H1 (cell line): ENCODE results near the gene FBXO46. TPM values are rescaled to one million over a fixed set of nuclear protein-coding genes. Genes with fewer than 3 reads are reported as not detected.

Experiments used
- CTCF ChIA-PET: fragments of 300-600 bp; sonication (Branson Sonifier 250); formaldehyde crosslinking; loops from one replicate; lab custom pipeline; 2021; ENCODE audit not compliant: partially characterized antibody; lab: Charles Lee
- POLR2A ChIA-PET: fragments of 300-600 bp; sonication (Branson Sonifier 250); formaldehyde crosslinking; loops from one replicate; lab custom pipeline; 2021; ENCODE audit warnings: inconsistent platforms; ENCODE audit not compliant: partially characterized antibody; lab: Charles Lee
- DNase-seq, 2 experiments: peaks; one replicate each; pipeline versions ENCODE4 v3.0.0 to v3.0.0-alpha.2; 2010 to 2022; ENCODE audit warnings: low spot score in 2 of 2, low read depth in 1 of 2, mixed read lengths in 1 of 2
- FAIRE-seq: peaks from 2 replicates; lab custom pipeline; 2011; peaks lifted over from hg19 to GRCh38; lab: Jason Lieb, UNC
- H2AFZ ChIP-seq: 2 replicates; pipeline ENCODE4 v1.8.1; 2012; ENCODE audit warnings: low read length, inconsistent platforms
- H2AK5ac ChIP-seq: 2 replicates; pipeline ENCODE4 v1.6.1; 2013; ENCODE audit warnings: low read depth, low read length
- H2BK120ac ChIP-seq: replicated peaks from 2 replicates; pipeline ENCODE3; 2013; ENCODE audit warnings: low read depth, low read length, inconsistent platforms
- H2BK12ac ChIP-seq: 2 replicates; pipeline ENCODE4 v1.6.1; 2013; ENCODE audit warnings: low read depth, low read length
- H2BK15ac ChIP-seq: 2 replicates; pipeline ENCODE4 v1.6.1; 2013; ENCODE audit warnings: low read length
- H2BK20ac ChIP-seq: 2 replicates; pipeline ENCODE4 v1.6.1; 2013; ENCODE audit warnings: low read length
- H2BK5ac ChIP-seq: 2 replicates; pipeline ENCODE4 v1.6.1; 2013; ENCODE audit warnings: low read depth, low read length
- H3K14ac ChIP-seq: 2 replicates; pipeline ENCODE4 v1.6.1; 2013; ENCODE audit warnings: inconsistent platforms; ENCODE audit not compliant: insufficient read length
- H3K18ac ChIP-seq: 2 replicates; pipeline ENCODE4 v1.6.1; 2013; ENCODE audit warnings: low read length; ENCODE audit errors: extremely low read depth
- H3K23ac ChIP-seq: 2 replicates; pipeline ENCODE4 v1.6.1; 2013; ENCODE audit warnings: inconsistent platforms; ENCODE audit not compliant: insufficient read length
- H3K23me2 ChIP-seq: 2 replicates; pipeline ENCODE4 v1.6.1; 2013; ENCODE audit warnings: low read depth, low read length
- H3K27ac ChIP-seq: 2 replicates; pipeline ENCODE4 v1.6.1; 2011; ENCODE audit warnings: low read depth, low read length, inconsistent platforms
- H3K27me3 ChIP-seq, 4 experiments: replicated peaks in 1 of 4; 1 replicate in 1 of 4; 2 replicates in 3 of 4; pipeline versions ENCODE4 v1.6.1 to v1.8.1; 2011 to 2013; ENCODE audit warnings: low read length in 3 of 4, mild to moderate bottlenecking in 3 of 4, inconsistent platforms in 2 of 4, mixed read lengths in 2 of 4, moderate library complexity in 1 of 4; ENCODE audit not compliant: control insufficient read depth in 3 of 4, insufficient read depth in 3 of 4; ENCODE audit errors: extremely low read depth in 1 of 4
- H3K36me3 ChIP-seq, 4 experiments: 2 replicates each; pipeline versions ENCODE4 v1.6.1 to v1.8.1; 2011 to 2013; ENCODE audit warnings: mild to moderate bottlenecking in 4 of 4, low read length in 3 of 4, moderate library complexity in 2 of 4, control low read depth in 1 of 4, inconsistent platforms in 1 of 4; ENCODE audit not compliant: insufficient read depth in 4 of 4, control insufficient read depth in 2 of 4
- H3K4ac ChIP-seq: replicated peaks from 2 replicates; pipeline ENCODE3; 2013; ENCODE audit warnings: low read length, low read depth, mixed read lengths, inconsistent platforms; ENCODE audit not compliant: insufficient read length
- H3K4me1 ChIP-seq, 4 experiments: replicated peaks in 1 of 4; 1 replicate in 1 of 4; 2 replicates in 3 of 4; pipeline versions ENCODE4 v1.6.1 to v1.8.1; 2011 to 2013; ENCODE audit warnings: low read length in 3 of 4, inconsistent platforms in 2 of 4, mixed read lengths in 1 of 4; ENCODE audit not compliant: insufficient read depth in 4 of 4, control insufficient read depth in 3 of 4
- H3K4me2 ChIP-seq, 2 experiments: 2 replicates each; pipeline versions ENCODE4 v1.6.1 to v1.8.1; 2011 to 2013; ENCODE audit warnings: low read depth in 2 of 2, low read length in 2 of 2, control low read depth in 1 of 2, inconsistent platforms in 1 of 2, mild to moderate bottlenecking in 1 of 2; ENCODE audit not compliant: insufficient read depth in 1 of 2
- H3K4me3 ChIP-seq, 4 experiments: fragments of 200-600, 300-600 bp in 1 of 4; sonication (generic), shearing (Covaris generic), sonication (Bioruptor Twin) in 1 of 4; 2 replicates each; pipeline versions ENCODE4 v1.5.1 to v1.8.1; 2011 to 2016; ENCODE audit warnings: low read length in 4 of 4, low read depth in 3 of 4, control low read depth in 2 of 4, inconsistent platforms in 2 of 4, mild to moderate bottlenecking in 2 of 4, mixed read lengths in 1 of 4, moderate library complexity in 1 of 4; ENCODE audit not compliant: insufficient read depth in 2 of 4; ENCODE audit errors: extremely low read depth in 1 of 4
- H3K56ac ChIP-seq: replicated peaks from 2 replicates; pipeline ENCODE3; 2013; ENCODE audit warnings: low read depth, mild to moderate bottlenecking, mixed read lengths, low read length, inconsistent platforms; ENCODE audit not compliant: insufficient read length
- H3K79me1 ChIP-seq: 2 replicates; pipeline ENCODE4 v1.6.1; 2013; ENCODE audit warnings: low read depth, low read length, control low read depth
- H3K79me2 ChIP-seq, 2 experiments: 2 replicates each; pipeline versions ENCODE4 v1.6.1 to v1.8.1; 2012 to 2013; ENCODE audit warnings: low read length in 2 of 2, mild to moderate bottlenecking in 2 of 2, inconsistent platforms in 1 of 2; ENCODE audit not compliant: insufficient read depth in 2 of 2, control insufficient read depth in 1 of 2
- H3K9ac ChIP-seq, 4 experiments: replicated peaks in 1 of 4; 1 replicate in 1 of 4; 2 replicates in 3 of 4; pipeline versions ENCODE4 v1.6.1 to v1.8.1; 2011 to 2013; ENCODE audit warnings: low read depth in 3 of 4, low read length in 3 of 4, control low read depth in 2 of 4, mild to moderate bottlenecking in 2 of 4, moderate library complexity in 2 of 4, inconsistent platforms in 1 of 4; ENCODE audit errors: extremely low read depth in 1 of 4
- H3K9me3 ChIP-seq, 2 experiments: 2 replicates each; pipeline versions ENCODE4 v1.6.1 to v1.8.1; 2012 to 2013; ENCODE audit warnings: mild to moderate bottlenecking in 2 of 2, moderate library complexity in 2 of 2, control low read depth in 1 of 2, inconsistent platforms in 1 of 2, low read depth in 1 of 2, low read length in 1 of 2, mixed read lengths in 1 of 2; ENCODE audit not compliant: insufficient read depth in 2 of 2
- H4K20me1 ChIP-seq, 2 experiments: replicated peaks in 1 of 2; 2 replicates each; pipeline versions ENCODE3 to v1.8.1; 2011 to 2013; ENCODE audit warnings: inconsistent platforms in 2 of 2, low read length in 2 of 2, mild to moderate bottlenecking in 1 of 2; ENCODE audit not compliant: insufficient read depth in 2 of 2, control insufficient read depth in 1 of 2
- H4K5ac ChIP-seq: 2 replicates; pipeline ENCODE4 v1.6.1; 2013; ENCODE audit warnings: low read length, low read depth, mixed read lengths, inconsistent platforms; ENCODE audit not compliant: insufficient read length
- H4K8ac ChIP-seq: 2 replicates; pipeline ENCODE4 v1.8.0; 2013; ENCODE audit warnings: mild to moderate bottlenecking, moderate library complexity, low read length, inconsistent platforms; ENCODE audit not compliant: insufficient read depth; ENCODE audit errors: extremely low read depth
- H4K91ac ChIP-seq: replicated peaks from 2 replicates; pipeline ENCODE3; 2013; ENCODE audit warnings: low read length, mixed read lengths, inconsistent platforms; ENCODE audit not compliant: insufficient read length
- ASH2L ChIP-seq: fragments of 200-600, 300-600 bp; sonication (generic); IDR thresholded peaks from one replicate; pipeline ENCODE4 v1.7.1; 2017; ENCODE audit warnings: low read length
- CTBP2 ChIP-seq: IDR thresholded peaks from 2 replicates; pipeline ENCODE4 v1.7.0; 2011; ENCODE audit warnings: borderline replicate concordance, mild to moderate bottlenecking, moderate library complexity, mixed read lengths, low read length; ENCODE audit not compliant: insufficient read depth, insufficient read length
- GABPA ChIP-seq: IDR thresholded peaks from 2 replicates; pipeline ENCODE4 v1.6.1; 2011; ENCODE audit warnings: mild to moderate bottlenecking, low read length, moderate library complexity, borderline replicate concordance; ENCODE audit not compliant: insufficient read depth
- HDAC2 ChIP-seq, 2 experiments: fragments of 300-600 bp in 1 of 2; sonication (generic) in 1 of 2; IDR thresholded peaks; 2 replicates each; pipeline ENCODE4 v1.6.1; 2011 to 2012; ENCODE audit warnings: low read depth in 2 of 2, low read length in 2 of 2, mild to moderate bottlenecking in 2 of 2, moderate library complexity in 2 of 2, borderline replicate concordance in 1 of 2, inconsistent platforms in 1 of 2
- KDM1A ChIP-seq: fragments of 200-600, 300-600 bp; sonication (generic); IDR thresholded peaks from 2 replicates; pipeline ENCODE4 v1.7.1; 2016; ENCODE audit warnings: mild to moderate bottlenecking, low read length, borderline replicate concordance
- KDM4A ChIP-seq: IDR thresholded peaks from one replicate; pipeline ENCODE4 v1.7.1; 2012; ENCODE audit warnings: low read depth, mild to moderate bottlenecking, moderate library complexity, low read length, inconsistent platforms; ENCODE audit not compliant: severe bottlenecking
- NANOG ChIP-seq: IDR thresholded peaks from 2 replicates; pipeline ENCODE4 v1.6.1; 2011; ENCODE audit warnings: low read length, low read depth, mild to moderate bottlenecking, inconsistent platforms; ENCODE audit not compliant: insufficient read depth, poor library complexity, severe bottlenecking
- POLR2A ChIP-seq, 2 experiments: IDR thresholded peaks; 1 replicate in 1 of 2; 2 replicates in 1 of 2; pipeline ENCODE4 v1.6.1; 2011; ENCODE audit warnings: low read depth in 2 of 2, low read length in 2 of 2, mild to moderate bottlenecking in 2 of 2; ENCODE audit errors: control extremely low read depth in 1 of 2
- RXRA ChIP-seq: IDR thresholded peaks from 2 replicates; pipeline ENCODE4 v1.6.1; 2011; ENCODE audit warnings: low read depth, mild to moderate bottlenecking, low read length, moderate library complexity; ENCODE audit not compliant: insufficient read depth
- SAP30 ChIP-seq: fragments of 300-600 bp; sonication (generic); IDR thresholded peaks from 2 replicates; pipeline ENCODE4 v1.7.1; 2012; ENCODE audit warnings: low read length, moderate library complexity, mild to moderate bottlenecking, inconsistent platforms; ENCODE audit not compliant: insufficient read depth, insufficient replicate concordance
- SIRT6 ChIP-seq: IDR thresholded peaks from one replicate; pipeline ENCODE4 v1.7.1; 2012; ENCODE audit warnings: low read length, inconsistent platforms
- SP1 ChIP-seq: IDR thresholded peaks from 2 replicates; pipeline ENCODE4 v1.6.1; 2011; ENCODE audit warnings: low read depth, low read length
- SP2 ChIP-seq: IDR thresholded peaks from 2 replicates; pipeline ENCODE4 v1.6.1; 2012; ENCODE audit warnings: mild to moderate bottlenecking, low read length, inconsistent platforms
- TBP ChIP-seq: IDR thresholded peaks from 2 replicates; pipeline ENCODE4 v1.6.1; 2011; ENCODE audit warnings: low read depth, low read length, improper control_type of control experiment
- WGBS, 2 experiments: shearing (Covaris generic) in 1 of 2; methylation state at CpG; one replicate each; pipeline versions ENCODE4 v1.1.6 to v1.1.7; 2013 to 2015; ENCODE audit warnings: low lambda C conversion rate in 2 of 2, mixed read lengths in 2 of 2, inconsistent platforms in 1 of 2, low coverage in 1 of 2, missing lambda C conversion rate in 1 of 2; ENCODE audit not compliant: insufficient replicate concordance in 2 of 2, insufficient coverage in 1 of 2, insufficient read length in 1 of 2; ENCODE audit errors: extremely low coverage in 1 of 2, missing lambda C conversion rate in 1 of 2; 5-methylcytosine and 5-hydroxymethylcytosine counted together
- polyA plus RNA-seq, 7 experiments: library from polyadenylated mRNA; depleted of rRNA in 3 of 7; stranded (reverse) in 5 of 7; unstranded in 2 of 7; fragments of >200 nt in 5 of 7; fragments of 200-250 nt in 2 of 7; gene quantifications; 1 replicate in 5 of 7; 2 replicates in 1 of 7; 4 replicates in 1 of 7; pipeline versions ENCODE4 v1.2.1 to v1.2.3, GENCODE V29; 2011 to 2013; ENCODE audit warnings: missing spikeins in 2 of 7, mixed read lengths in 2 of 7
- total RNA-seq: library from RNA; stranded (reverse); fragmentation: NEBNext Ultra II Directional; extraction: Animal tissue kit (Norgen Biotek cat#: 25700); gene quantifications from 2 replicates; pipeline ENCODE4 v1.2.1, GENCODE V29; 2021

The FBXO46 gene
- total and polyA plus RNA-seq, 2 of the 8 experiments (the other 6 are each of a cell fraction or from before 2014, with no cell fraction given), result 11.2 to 38.9 TPM

DNA sequence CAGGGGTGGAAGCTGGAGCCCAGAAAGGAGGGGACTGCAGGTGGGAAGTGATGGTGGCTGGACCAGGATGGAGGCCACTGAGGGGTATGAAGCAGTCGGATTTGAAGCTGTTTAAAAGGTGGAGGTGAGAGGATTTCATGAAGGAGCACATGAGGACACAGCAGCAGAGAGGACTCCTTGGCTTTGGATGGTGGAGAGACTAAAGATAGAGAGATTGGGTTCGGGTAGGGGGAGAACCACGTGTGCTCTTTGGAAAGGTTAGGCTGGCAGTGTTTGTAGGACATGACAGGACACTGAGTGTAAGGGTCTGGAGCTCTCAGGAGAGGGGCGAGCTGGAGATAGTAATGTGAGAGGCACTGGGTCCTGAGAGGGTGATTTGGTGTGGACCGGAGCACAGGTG, 47.8 kb downstream of the FBXO46 start:
- Histone ChIP-seq H3K9ac (no peak overlapping the region), H3K27me3 (peaks cover 0 to 5% (median 0%) of the 10 kb centered on the region in 4 experiments; a peak in 3 of 7 replicates), H2BK5ac (no peak overlapping the region; the same call in 1 of the 2 replicates), H3K79me2 (no peaks in the 10 kb centered on the region), H4K5ac (no peak overlapping the region), H3K23ac (no peak overlapping the region), H3K18ac (no peak overlapping the region), H2BK120ac (no peak overlapping the region), H3K56ac (no peak overlapping the region), H3K9me3 (no peaks in the 10 kb centered on the region), H2BK20ac (no peak overlapping the region), H3K23me2 (peaks cover 2% of the 10 kb centered on the region), H3K4me1 (peaks cover 0 to 4% (median 2%) of the 10 kb centered on the region in 4 experiments; a peak in 4 of 7 replicates), H3K79me1 (0 out of 2 replicates have a peak, but pooled peaks cover 3% of the 10 kb centered on the region), H4K20me1 (peaks cover 3 to 5% of the 10 kb centered on the region in 2 experiments), H2BK12ac (no peak overlapping the region), H4K8ac (no peak overlapping the region; the same call in 1 of the 2 replicates), H3K14ac (no peak overlapping the region), H4K91ac (no peak overlapping the region), H3K36me3 (peaks cover 6 to 37% (median 22%) of the 10 kb centered on the region in 4 experiments), H3K4me3 (no peak overlapping the region), H3K4me2 (no peak overlapping the region), H2BK15ac (no peak overlapping the region), H3K4ac (no peak overlapping the region), H2AFZ (no peak overlapping the region), H2AK5ac (no peak overlapping the region), H3K27ac (no peak overlapping the region)
- DNase-seq (no peak), FAIRE-seq (no peak)
- CTCF ChIA-PET, result interaction anchor here (0.6 to 9.6 kb wide), 8 partner anchors 8 to 129 kb away, joined by 3 to 98 read pairs (median 4); partner anchors contain the start of genes QPCTL, SIX5 and SNRPD2
- POLR2A ChIA-PET, result interaction anchor here (0.6 to 5.1 kb wide), 6 partner anchors 9 to 116 kb away, joined by 3 to 34 read pairs (median 4); partner anchors contain the start of genes QPCTL and SNRPD2
- 80% methylated on average over 5 of the region's 5 CpGs; no CpG with 5 or more reads in 1 of the 2 experiments for WGBS, 2 experiments
- no peak for TF ChIP-seq TBP
- TF ChIP-seq NANOG, result no peak
- TF ChIP-seq SAP30, result no peak
- no peak for TF ChIP-seq RXRA
- no peak for TF ChIP-seq KDM4A
- TF ChIP-seq KDM1A, result no peak
- no peak for TF ChIP-seq SP1
- TF ChIP-seq CTBP2, result no peak
- no peak for TF ChIP-seq ASH2L
- TF ChIP-seq HDAC2 (IDR thresholded peaks at IDR 0.05; ENCODE audit: borderline replicate concordance in 1 of 2, low read depth in 2 of 2, low read length in 2 of 2), result no peak
- TF ChIP-seq SP2, result no peak
- no peak for TF ChIP-seq POLR2A (IDR thresholded peaks at IDR 0.05; ENCODE audit: control extremely low read depth in 1 of 2, low read depth in 2 of 2, low read length in 2 of 2)
- no peak for TF ChIP-seq GABPA
- TF ChIP-seq SIRT6, result no peak
